Spleen (tissue), 7 donors: ENCODE data around the gene PCCA.

Experiments used
- POLR2A ChIP-seq, 3 donors: fragments of 450-650 bp; IDR thresholded peaks; one replicate each; pipeline ENCODE4 v1.5.1; 2017; ENCODE audit warnings: antibody characterized with exemption in 3 of 3, mild to moderate bottlenecking in 1 of 3
- POLR2AphosphoS5 ChIP-seq, 3 donors: sonication (generic); formaldehyde crosslinking; IDR thresholded peaks; one replicate each; pipeline ENCODE4 v1.5.1; 2017; ENCODE audit warnings: antibody characterized with exemption in 3 of 3
- TF ChIP-seq, protein P1 (sequence below), 11 experiments: fragments of 200-600 bp in 7 of 11; fragments of 450-650 bp in 4 of 11; sonication (generic) in 4 of 11; IDR thresholded peaks in 8 of 11; conservative IDR thresholded peaks in 3 of 11; 1 replicate in 7 of 11; 2 replicates in 4 of 11; pipeline versions ENCODE4 v1.4.0 to v1.8.0; 2016 to 2021; ENCODE audit warnings: antibody characterized with exemption in 11 of 11, inconsistent platforms in 4 of 11, mild to moderate bottlenecking in 1 of 11
- donor health status: DM: no; HTN: no; CAD: no; lungs with moderate emphysema.
- donor health status: DM: no; HTN: no; CAD: no.
- donor health status: DM: no; HTN: no; CAD: no.

DNA sequence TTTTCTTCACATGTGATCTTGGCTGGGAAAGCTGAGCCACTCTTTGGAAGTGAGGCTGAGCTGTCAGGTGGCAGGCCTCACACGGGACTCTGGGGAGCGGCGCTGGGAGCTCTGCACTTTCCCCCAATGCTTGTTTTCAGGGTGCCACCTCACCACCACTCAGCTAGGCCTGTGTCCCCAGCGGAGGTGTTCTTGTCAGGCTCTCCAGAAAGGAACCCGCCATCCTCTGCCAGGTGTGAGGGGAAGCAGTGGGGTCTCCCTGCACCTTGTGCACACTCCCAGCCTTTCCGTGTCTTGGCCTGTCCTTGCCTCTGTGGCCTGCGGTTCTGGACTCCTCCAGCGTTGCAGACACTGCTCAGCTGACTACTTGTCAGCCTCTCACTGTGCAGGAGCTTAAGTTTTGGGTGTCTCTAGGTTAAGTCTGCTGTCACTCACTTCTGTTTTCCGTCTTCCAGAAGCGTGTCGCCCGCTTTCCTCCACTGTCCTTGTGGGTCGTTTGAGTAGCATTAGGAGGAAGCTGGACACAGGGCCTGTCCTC, 447.8 kb downstream of the PCCA start:
- TF ChIP-seq, protein P1, sequence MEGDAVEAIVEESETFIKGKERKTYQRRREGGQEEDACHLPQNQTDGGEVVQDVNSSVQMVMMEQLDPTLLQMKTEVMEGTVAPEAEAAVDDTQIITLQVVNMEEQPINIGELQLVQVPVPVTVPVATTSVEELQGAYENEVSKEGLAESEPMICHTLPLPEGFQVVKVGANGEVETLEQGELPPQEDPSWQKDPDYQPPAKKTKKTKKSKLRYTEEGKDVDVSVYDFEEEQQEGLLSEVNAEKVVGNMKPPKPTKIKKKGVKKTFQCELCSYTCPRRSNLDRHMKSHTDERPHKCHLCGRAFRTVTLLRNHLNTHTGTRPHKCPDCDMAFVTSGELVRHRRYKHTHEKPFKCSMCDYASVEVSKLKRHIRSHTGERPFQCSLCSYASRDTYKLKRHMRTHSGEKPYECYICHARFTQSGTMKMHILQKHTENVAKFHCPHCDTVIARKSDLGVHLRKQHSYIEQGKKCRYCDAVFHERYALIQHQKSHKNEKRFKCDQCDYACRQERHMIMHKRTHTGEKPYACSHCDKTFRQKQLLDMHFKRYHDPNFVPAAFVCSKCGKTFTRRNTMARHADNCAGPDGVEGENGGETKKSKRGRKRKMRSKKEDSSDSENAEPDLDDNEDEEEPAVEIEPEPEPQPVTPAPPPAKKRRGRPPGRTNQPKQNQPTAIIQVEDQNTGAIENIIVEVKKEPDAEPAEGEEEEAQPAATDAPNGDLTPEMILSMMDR (IDR thresholded peaks at IDR 0.05 in 8 of 11, conservative IDR thresholded peaks at IDR 0.05 in 3 of 11) = no peak
- no peak for TF ChIP-seq POLR2A (IDR thresholded peaks at IDR 0.05)
- TF ChIP-seq POLR2AphosphoS5 (IDR thresholded peaks at IDR 0.05) = no peak
